Natural killer cell (primary cell): Measurements from ENCODE around the gene NBPF1. TPM values are rescaled to one million over a fixed set of nuclear protein-coding genes. Genes with fewer than 3 reads are reported as not detected.
"Not testable (repeated sequence)": the region's sequence is repeated elsewhere in the genome, so short reads cannot be mapped to it uniquely, and the experiment has no call there.

ENCODE experiments used
- ATAC-seq, 3 donors: fragments of 150-1000 bp in 2 of 3; fragments of 200-7000 bp in 1 of 3; cut with Tn5 transposase; 1 replicate in 1 of 3; 2 replicates in 2 of 3; pipeline ENCODE4 v1.10.0; 2021; ENCODE audit warnings: mild to moderate bottlenecking in 2 of 3, moderate library complexity in 2 of 3
- DNase-seq, 2 donors: peaks; one replicate each; pipeline versions ENCODE4 v3.0.0 to v3.0.0-alpha.2; 2013 to 2021; ENCODE audit warnings: mixed read lengths in 1 of 2
- H3K27ac ChIP-seq: one replicate; pipeline ENCODE4 v1.5.1; 2013; ENCODE audit warnings: mild to moderate bottlenecking, low read length
- H3K27me3 ChIP-seq: one replicate; pipeline ENCODE4 v1.6.1; 2013; ENCODE audit warnings: low read length; ENCODE audit not compliant: control insufficient read depth, insufficient read depth
- H3K36me3 ChIP-seq: one replicate; pipeline ENCODE4 v1.6.1; 2013; ENCODE audit warnings: low read length; ENCODE audit not compliant: control insufficient read depth, insufficient read depth
- H3K4me1 ChIP-seq: one replicate; pipeline ENCODE4 v1.6.1; 2013; ENCODE audit warnings: low read length; ENCODE audit not compliant: control insufficient read depth, insufficient read depth
- H3K4me3 ChIP-seq: one replicate; pipeline ENCODE4 v1.5.1; 2013; ENCODE audit warnings: low read length
- H3K9me3 ChIP-seq: one replicate; pipeline ENCODE4 v1.6.1; 2013; ENCODE audit warnings: low read length; ENCODE audit not compliant: control insufficient read depth, insufficient read depth
- H3K27ac Mint-ChIP-seq, 2 donors: one replicate each; pipeline ENCODE4 v1.8.0; 2022; ENCODE audit warnings: mild to moderate bottlenecking in 2 of 2, mixed read lengths in 2 of 2, moderate library complexity in 1 of 2
- H3K27me3 Mint-ChIP-seq, 2 donors: one replicate each; pipeline ENCODE4 v1.8.0; 2022; ENCODE audit warnings: low read depth in 2 of 2, mixed read lengths in 2 of 2
- H3K36me3 Mint-ChIP-seq: one replicate; pipeline ENCODE4 v1.8.0; 2022; ENCODE audit warnings: mixed read lengths
- H3K4me1 Mint-ChIP-seq, 2 donors: one replicate each; pipeline ENCODE4 v1.8.0; 2022; ENCODE audit warnings: mixed read lengths in 2 of 2
- H3K4me3 Mint-ChIP-seq: one replicate; pipeline ENCODE4 v1.8.0; 2022; ENCODE audit warnings: mild to moderate bottlenecking, moderate library complexity, mixed read lengths
- H3K9me3 Mint-ChIP-seq, 2 donors: one replicate each; pipeline ENCODE4 v1.8.0; 2022; ENCODE audit warnings: mixed read lengths in 2 of 2
- CTCF ChIP-seq: fragments of 200-600 bp; IDR thresholded peaks from one replicate; pipeline ENCODE4 v1.8.0; 2022; ENCODE audit warnings: antibody characterized with exemption
- WGBS: methylation state at CpG from one replicate; pipeline ENCODE4 v1.1.7; 2013; ENCODE audit warnings: missing lambda C conversion rate; ENCODE audit not compliant: insufficient coverage; 5-methylcytosine and 5-hydroxymethylcytosine counted together
- intact Hi-C: fragments of 100-400 bp; cut with micrococcal nuclease; formaldehyde crosslinking; loops from one replicate; pipeline ENCODE4 v1.14.2; 2022
- total RNA-seq, 4 donors: library from RNA; stranded (reverse); fragments of 120-200 nt in 1 of 4; gene quantifications; one replicate each; pipeline versions ENCODE4 v1.2.3 to v1.2.4, GENCODE V29; 2013 to 2022

The NBPF1 gene
- total RNA-seq, 3 donors from 2014 or later (not counting 1 experiment from before 2014, with no cell fraction given): 18.4 to 26.0 (median 22.8) TPM

- peak; percentile 51 for TF ChIP-seq CTCF
- WGBS: 4% methylated on average over 55 of the region's 61 CpGs
- not testable (repeated sequence) for H3K36me3 Mint-ChIP-seq, H3K4me3 Mint-ChIP-seq, H3K4me1 Mint-ChIP-seq, H3K36me3 ChIP-seq, H3K9me3 ChIP-seq, H3K27ac Mint-ChIP-seq, H3K27me3 ChIP-seq, H3K27me3 Mint-ChIP-seq, H3K9me3 Mint-ChIP-seq
- Histone ChIP-seq H3K4me1 (peaks cover 45% of the 10 kb centered on the region), H3K4me3 (peak overlapping the region; percentile 71), H3K27ac (peak overlapping the region; percentile 72)
- ATAC-seq: peak; percentile 88 to 91 (median 89)
- DNase-seq: peak; percentile 100
- intact Hi-C loops: loop anchor here (10.0 kb wide), 1 partner anchor 250 kb away; the partner anchor contains the start of gene RNU1-2
Measured at GRCh38 chr1:16644482-16645270, 31.3 kb upstream of the NBPF1 start.

GRCh38 chr1:16644193-16644481 lies 30.8 kb upstream of the NBPF1 start:
- Histone ChIP-seq H3K9me3 (no peaks in the 10 kb centered on the region), H3K27me3 (no peaks in the 10 kb centered on the region), H3K36me3 (peaks cover 3% of the 10 kb centered on the region), H3K4me3 (peak overlapping the region; percentile 71), H3K27ac (peak overlapping the region; percentile 72), H3K4me1 (peaks cover 45% of the 10 kb centered on the region)
- TF ChIP-seq CTCF: no peak
- peak in 1 of 3 donors; percentile 48 for ATAC-seq
- under 1% methylated on average over 16 of the region's 16 CpGs for WGBS
- Mint-ChIP-seq H3K9me3 (no peaks in the 10 kb centered on the region), H3K36me3 (no peaks in the 10 kb centered on the region), H3K27ac (no peak overlapping the region), H3K27me3 (no peaks in the 10 kb centered on the region), H3K4me3 (no peak overlapping the region), H3K4me1 (no peaks in the 10 kb centered on the region)
- intact Hi-C loops: loop anchor here (10.0 kb wide), 1 partner anchor 251 kb away; the partner anchor contains the start of gene RNU1-2
- no peak for DNase-seq

- peak; percentile 39 to 53 for DNase-seq
- intact Hi-C loops: loop anchor here (10.0 kb wide), 1 partner anchor 251 kb away; the partner anchor contains the start of gene RNU1-2
- H3K27me3 Mint-ChIP-seq: not testable (repeated sequence)
Measured at GRCh38 chr1:16643476-16644192, 30.3 kb upstream of the NBPF1 start.

GRCh38 chr1:16643001-16643411 lies 29.6 kb upstream of the NBPF1 start:
- not testable (repeated sequence) for H3K27me3 Mint-ChIP-seq, H3K36me3 ChIP-seq, H3K4me1 Mint-ChIP-seq, H3K27ac Mint-ChIP-seq, H3K36me3 Mint-ChIP-seq, H3K4me3 Mint-ChIP-seq, H3K4me3 ChIP-seq, H3K27ac ChIP-seq, H3K27me3 ChIP-seq, ATAC-seq, H3K9me3 ChIP-seq, H3K9me3 Mint-ChIP-seq
- peak in 1 of 2 donors; percentile 45 for DNase-seq
- WGBS: 96% methylated on average over 4 of the region's 4 CpGs
- peaks cover 44% of the 10 kb centered on the region for H3K4me1 ChIP-seq
- intact Hi-C loops: loop anchor here (10.0 kb wide), 1 partner anchor 252 kb away; the partner anchor contains the start of gene RNU1-2

More at GRCh38 chr1:16643476-16644192, 30.3 kb upstream of the NBPF1 start:
- Histone ChIP-seq H3K4me1 (peaks cover 45% of the 10 kb centered on the region), H3K27ac (peak overlapping the region; percentile 72), H3K4me3 (peak overlapping the region; percentile 71)
- H3K9me3 ChIP-seq, H3K4me1 Mint-ChIP-seq, H3K9me3 Mint-ChIP-seq, H3K36me3 ChIP-seq, H3K36me3 Mint-ChIP-seq, H3K27me3 ChIP-seq, H3K27ac Mint-ChIP-seq, H3K4me3 Mint-ChIP-seq: not testable (repeated sequence)
- 27% methylated on average over 12 of the region's 12 CpGs for WGBS
- ATAC-seq: peak in 2 of 3 donors; percentile 1 to 2

- peaks cover 38% of the 10 kb centered on the region for H3K4me1 ChIP-seq
- not testable (repeated sequence) for H3K4me3 ChIP-seq, H3K27me3 Mint-ChIP-seq, H3K27me3 ChIP-seq, H3K4me1 Mint-ChIP-seq, H3K36me3 Mint-ChIP-seq, H3K27ac ChIP-seq, H3K36me3 ChIP-seq, H3K9me3 Mint-ChIP-seq, ATAC-seq, DNase-seq, H3K27ac Mint-ChIP-seq, H3K9me3 ChIP-seq
- H3K4me3 Mint-ChIP-seq: peak overlapping the region; percentile 13
- intact Hi-C loops: loop anchor here (10.0 kb wide), 1 partner anchor 253 kb away; the partner anchor contains the start of gene RNU1-2
- 75% methylated on average over 9 of the region's 9 CpGs for WGBS
Measured at GRCh38 chr1:16642025-16642966, 28.9 kb upstream of the NBPF1 start.
